Adrenal gland (tissue), 5 donors: ENCODE data around the gene DEGS2.

Experiments used
- CTCF ChIP-seq, 6 experiments: fragments of 450-650 bp in 4 of 6; fragments of 200-600 bp in 2 of 6; sonication (generic) in 1 of 6; IDR thresholded peaks; 1 replicate in 5 of 6; 2 replicates in 1 of 6; pipeline versions ENCODE4 v1.5.1 to v1.8.0; 2016 to 2021; ENCODE audit warnings: antibody characterized with exemption in 6 of 6, mild to moderate bottlenecking in 2 of 6, moderate library complexity in 1 of 6
- POLR2A ChIP-seq, 2 donors: fragments of 450-650 bp; IDR thresholded peaks; one replicate each; pipeline ENCODE4 v1.6.1; 2017; ENCODE audit warnings: antibody characterized with exemption in 2 of 2, mild to moderate bottlenecking in 2 of 2, moderate library complexity in 1 of 2
- donor health status: DM: no; HTN: no; CAD: no.

- no peak for TF ChIP-seq POLR2A (IDR thresholded peaks at IDR 0.05)
- TF ChIP-seq CTCF (IDR thresholded peaks at IDR 0.05): no peak
Observed at GRCh38 chr14:100130521-100130920, 28.9 kb downstream of the DEGS2 start.
